Neural cell (in vitro differentiated cells): ENCODE measurements around the gene DOCK7.

Experiments
- CTCF ChIP-seq: fragments of 450-650 bp; IDR thresholded peaks from 2 replicates; pipeline ENCODE4 v1.5.1; 2014; ENCODE audit warnings: antibody characterized with exemption, mild to moderate bottlenecking, moderate library complexity; ENCODE audit not compliant: poor library complexity, severe bottlenecking
- EP300 ChIP-seq: fragments of 450-650 bp; conservative IDR thresholded peaks from 2 replicates; pipeline ENCODE4 v1.6.1; 2014; ENCODE audit warnings: antibody characterized with exemption, mild to moderate bottlenecking, moderate library complexity; ENCODE audit not compliant: poor library complexity, severe bottlenecking
- EZH2 ChIP-seq: fragments of 200-600, 300-800 bp; shearing (Covaris generic), sonication (generic); IDR thresholded peaks from 2 replicates; pipeline ENCODE4 v1.6.1; 2014; ENCODE audit warnings: antibody characterized with exemption, low read length, borderline replicate concordance, mild to moderate bottlenecking; ENCODE audit not compliant: insufficient read depth, poor library complexity, severe bottlenecking
- MXI1 ChIP-seq: fragments of 450-650 bp; conservative IDR thresholded peaks from 2 replicates; pipeline ENCODE4 v1.6.1; 2014; ENCODE audit warnings: antibody characterized with exemption, mild to moderate bottlenecking; ENCODE audit not compliant: poor library complexity, severe bottlenecking
- POLR2AphosphoS5 ChIP-seq: IDR thresholded peaks from 2 replicates; pipeline ENCODE4 v1.6.1; 2012
- SMC3 ChIP-seq: fragments of 450-650 bp; conservative IDR thresholded peaks from 2 replicates; pipeline ENCODE4 v1.6.1; 2014; ENCODE audit warnings: antibody characterized with exemption, mild to moderate bottlenecking, moderate library complexity; ENCODE audit not compliant: poor library complexity
- TAF1 ChIP-seq: IDR thresholded peaks from 2 replicates; pipeline ENCODE4 v1.6.1; 2012; ENCODE audit warnings: low read depth
- TF ChIP-seq, protein P1 (sequence below): IDR thresholded peaks from 2 replicates; pipeline ENCODE4 v1.6.1; 2012; ENCODE audit warnings: borderline replicate concordance

- peak; percentile 65 for TF ChIP-seq CTCF
- TF ChIP-seq POLR2AphosphoS5 = no peak
- TF ChIP-seq EP300 = no peak
- TF ChIP-seq, protein P1, sequence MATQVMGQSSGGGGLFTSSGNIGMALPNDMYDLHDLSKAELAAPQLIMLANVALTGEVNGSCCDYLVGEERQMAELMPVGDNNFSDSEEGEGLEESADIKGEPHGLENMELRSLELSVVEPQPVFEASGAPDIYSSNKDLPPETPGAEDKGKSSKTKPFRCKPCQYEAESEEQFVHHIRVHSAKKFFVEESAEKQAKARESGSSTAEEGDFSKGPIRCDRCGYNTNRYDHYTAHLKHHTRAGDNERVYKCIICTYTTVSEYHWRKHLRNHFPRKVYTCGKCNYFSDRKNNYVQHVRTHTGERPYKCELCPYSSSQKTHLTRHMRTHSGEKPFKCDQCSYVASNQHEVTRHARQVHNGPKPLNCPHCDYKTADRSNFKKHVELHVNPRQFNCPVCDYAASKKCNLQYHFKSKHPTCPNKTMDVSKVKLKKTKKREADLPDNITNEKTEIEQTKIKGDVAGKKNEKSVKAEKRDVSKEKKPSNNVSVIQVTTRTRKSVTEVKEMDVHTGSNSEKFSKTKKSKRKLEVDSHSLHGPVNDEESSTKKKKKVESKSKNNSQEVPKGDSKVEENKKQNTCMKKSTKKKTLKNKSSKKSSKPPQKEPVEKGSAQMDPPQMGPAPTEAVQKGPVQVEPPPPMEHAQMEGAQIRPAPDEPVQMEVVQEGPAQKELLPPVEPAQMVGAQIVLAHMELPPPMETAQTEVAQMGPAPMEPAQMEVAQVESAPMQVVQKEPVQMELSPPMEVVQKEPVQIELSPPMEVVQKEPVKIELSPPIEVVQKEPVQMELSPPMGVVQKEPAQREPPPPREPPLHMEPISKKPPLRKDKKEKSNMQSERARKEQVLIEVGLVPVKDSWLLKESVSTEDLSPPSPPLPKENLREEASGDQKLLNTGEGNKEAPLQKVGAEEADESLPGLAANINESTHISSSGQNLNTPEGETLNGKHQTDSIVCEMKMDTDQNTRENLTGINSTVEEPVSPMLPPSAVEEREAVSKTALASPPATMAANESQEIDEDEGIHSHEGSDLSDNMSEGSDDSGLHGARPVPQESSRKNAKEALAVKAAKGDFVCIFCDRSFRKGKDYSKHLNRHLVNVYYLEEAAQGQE = no peak
- TF ChIP-seq TAF1 = no peak
- TF ChIP-seq EZH2 = no peak
- no peak for TF ChIP-seq MXI1
- TF ChIP-seq SMC3 = peak; percentile 72
These were observed 157.6 kb downstream of the DOCK7 start for GRCh38 chr1:62530516-62531154.
